Measurements from ENCODE around the gene TIMM21.

Gene TIMM21

GRCh38 chr18:74147779-74148542 is at the start of gene TIMM21, which contains the start of gene FBXO15:
TIMM21 (plus strand) TSS chr18:74148523; CDS start chr18:74148809, 286 bp downstream.
FBXO15 (minus strand) TSS chr18:74147834; CDS start chr18:74147785, 49 bp downstream.
- DNase-seq: peak; percentile 98

- no peak for DNase-seq
Observed at GRCh38 chr18:74108460-74108859, 39.9 kb upstream of the TIMM21 start.

- no peak for DNase-seq
Observed at GRCh38 chr18:74110149-74110548, 38.2 kb upstream of the TIMM21 start.

GRCh38 chr18:74110976-74111375 is 37.3 kb upstream of the TIMM21 start:
- DNase-seq: no peak

GRCh38 chr18:74113711-74114110 is 34.6 kb upstream of the TIMM21 start:
- DNase-seq: no peak

GRCh38 chr18:74114116-74114515 is 34.2 kb upstream of the TIMM21 start:
- DNase-seq: no peak

GRCh38 chr18:74115046-74115445 is 33.3 kb upstream of the TIMM21 start:
- no peak for DNase-seq

- DNase-seq: no peak
Observed at GRCh38 chr18:74116633-74117554, 31.4 kb upstream of the TIMM21 start.

GRCh38 chr18:74123200-74123599 is 25.1 kb upstream of the TIMM21 start:
- DNase-seq: no peak

- no peak for DNase-seq
Observed at GRCh38 chr18:74124642-74125041, 23.7 kb upstream of the TIMM21 start.

- no peak for DNase-seq
Observed at GRCh38 chr18:74126684-74127655, 21.4 kb upstream of the TIMM21 start.

GRCh38 chr18:74128159-74128558 is 20.2 kb upstream of the TIMM21 start:
- DNase-seq: no peak

- DNase-seq: no peak
Observed at GRCh38 chr18:74131124-74131523, 17.2 kb upstream of the TIMM21 start.

- DNase-seq: no peak
Observed at GRCh38 chr18:74132201-74132600, 16.1 kb upstream of the TIMM21 start.

GRCh38 chr18:74137920-74138538 is 10.3 kb upstream of the TIMM21 start:
- no peak for DNase-seq

- DNase-seq: no peak
Observed at GRCh38 chr18:74139411-74139810, 8.9 kb upstream of the TIMM21 start.

- no peak for DNase-seq
Observed at GRCh38 chr18:74139888-74140287, 8.4 kb upstream of the TIMM21 start.

GRCh38 chr18:74140582-74140981 is 7.7 kb upstream of the TIMM21 start:
- DNase-seq: no peak

- no peak for DNase-seq
Observed at GRCh38 chr18:74141667-74142066, 6.7 kb upstream of the TIMM21 start.

GRCh38 chr18:74142252-74142651 is 6.1 kb upstream of the TIMM21 start:
- no peak for DNase-seq

GRCh38 chr18:74146756-74147155 is 1.6 kb upstream of the TIMM21 start:
- no peak for DNase-seq

- DNase-seq: no peak
Observed at GRCh38 chr18:74147491-74147778, 888 bp upstream of the TIMM21 start.
